MM.1S (cell line): ENCODE measurements around the gene SEL1L3.

Experiments used
- DNase-seq: peaks from one replicate; pipeline ENCODE4 v3.0.0-alpha.2; 2015
- H2AFZ ChIP-seq: fragments of 300-600 bp; sonication (generic); 2 replicates; pipeline ENCODE4 v1.6.0; 2016; ENCODE audit warnings: antibody characterized with exemption, low read length
- H3F3A ChIP-seq: fragments of 300-600 bp; sonication (generic); 2 replicates; pipeline ENCODE4 v1.6.1; 2016; ENCODE audit warnings: mild to moderate bottlenecking, antibody characterized with exemption, low read length, moderate library complexity, mixed read lengths; ENCODE audit not compliant: insufficient read depth
- H3K27ac ChIP-seq: fragments of 300-600 bp; sonication (generic); 2 replicates; pipeline ENCODE4 v1.5.1; 2016; ENCODE audit warnings: mild to moderate bottlenecking, low read length
- H3K27me3 ChIP-seq: fragments of 300-600 bp; sonication (generic); replicated peaks from 2 replicates; pipeline ENCODE4 v1.6.0; 2016; ENCODE audit warnings: low read length; ENCODE audit not compliant: insufficient read depth
- H3K36me3 ChIP-seq: fragments of 300-600 bp; sonication (generic); replicated peaks from 2 replicates; pipeline ENCODE4 v1.6.1; 2016; ENCODE audit warnings: mild to moderate bottlenecking, low read length, mixed read lengths; ENCODE audit not compliant: insufficient read depth
- H3K4me1 ChIP-seq: fragments of 300-600 bp; sonication (generic); 2 replicates; pipeline ENCODE4 v1.6.1; 2016; ENCODE audit warnings: low read length, mixed read lengths
- H3K4me2 ChIP-seq: fragments of 300-600 bp; sonication (generic); 2 replicates; pipeline ENCODE4 v1.6.0; 2016; ENCODE audit warnings: low read depth, low read length
- H3K4me3 ChIP-seq: fragments of 300-600 bp; sonication (generic); 2 replicates; pipeline ENCODE4 v1.5.1; 2016; ENCODE audit warnings: low read length, mixed read lengths
- H3K79me2 ChIP-seq: fragments of 300-600 bp; sonication (generic); 2 replicates; pipeline ENCODE4 v1.6.1; 2016; ENCODE audit warnings: mixed run types, low read length, mixed read lengths
- H3K9ac ChIP-seq: fragments of 300-600 bp; sonication (generic); 2 replicates; pipeline ENCODE4 v1.6.1; 2016; ENCODE audit warnings: low read length, mixed read lengths
- H3K9me2 ChIP-seq: fragments of 300-600 bp; sonication (generic); replicated peaks from 2 replicates; pipeline ENCODE4 v1.6.1; 2016; ENCODE audit warnings: mild to moderate bottlenecking, low read length, mixed read lengths; ENCODE audit not compliant: insufficient read depth
- H3K9me3 ChIP-seq: fragments of 300-600 bp; sonication (generic); replicated peaks from 2 replicates; pipeline ENCODE4 v1.6.1; 2016; ENCODE audit warnings: mild to moderate bottlenecking, low read length, mixed read lengths; ENCODE audit not compliant: insufficient read depth
- H4K20me1 ChIP-seq: fragments of 300-600 bp; sonication (generic); 2 replicates; pipeline ENCODE4 v1.6.1; 2016; ENCODE audit warnings: mild to moderate bottlenecking, low read length, moderate library complexity, mixed read lengths; ENCODE audit not compliant: insufficient read depth
- CTCF ChIP-seq: fragments of 300-600 bp; sonication (generic); IDR thresholded peaks from 2 replicates; pipeline ENCODE4 v1.5.1; 2016; ENCODE audit warnings: antibody characterized with exemption, low read length, mixed read lengths
- EZH2 ChIP-seq: fragments of 300-600 bp; sonication (generic); optimal IDR thresholded peaks from 2 replicates; pipeline ENCODE3; 2017; ENCODE audit warnings: low read depth, mild to moderate bottlenecking, antibody characterized with exemption, low read length, mixed read lengths
- EZH2phosphoT487 ChIP-seq: fragments of 300-600 bp; sonication (generic); IDR thresholded peaks from 2 replicates; pipeline ENCODE4 v1.6.1; 2018; ENCODE audit warnings: antibody characterized with exemption, low read length

SEL1L3 gene

GRCh38 chr4:25815586-25815985 is 47.2 kb downstream of the SEL1L3 start:
- H3K27me3 ChIP-seq: no peaks in the 10 kb centered on the region
- H3K9me2 ChIP-seq: no peaks in the 10 kb centered on the region
- no peaks in the 10 kb centered on the region for H3F3A ChIP-seq
- DNase-seq: no peak
- no peaks in the 10 kb centered on the region for H4K20me1 ChIP-seq
- H2AFZ ChIP-seq: no peak overlapping the region
- no peak overlapping the region for H3K4me2 ChIP-seq
- no peaks in the 10 kb centered on the region for H3K9me3 ChIP-seq
- no peaks in the 10 kb centered on the region for H3K79me2 ChIP-seq
- no peak overlapping the region for H3K9ac ChIP-seq
- no peak overlapping the region for H3K27ac ChIP-seq
- no peaks in the 10 kb centered on the region for H3K36me3 ChIP-seq
- no peak overlapping the region for H3K4me3 ChIP-seq
- H3K4me1 ChIP-seq: no peaks in the 10 kb centered on the region
- no peak for TF ChIP-seq EZH2
- TF ChIP-seq EZH2phosphoT487: no peak
- no peak for TF ChIP-seq CTCF

- H3K27me3 ChIP-seq: no peaks in the 10 kb centered on the region
- no peaks in the 10 kb centered on the region for H4K20me1 ChIP-seq
- H3K79me2 ChIP-seq: no peaks in the 10 kb centered on the region
- no peak overlapping the region for H3K27ac ChIP-seq
- no peaks in the 10 kb centered on the region for H3K9me2 ChIP-seq
- H3K4me1 ChIP-seq: no peaks in the 10 kb centered on the region
- H3K4me3 ChIP-seq: no peak overlapping the region
- H3K4me2 ChIP-seq: no peak overlapping the region
- H2AFZ ChIP-seq: no peak overlapping the region
- H3F3A ChIP-seq: no peaks in the 10 kb centered on the region
- DNase-seq: no peak
- H3K9ac ChIP-seq: no peak overlapping the region
- no peaks in the 10 kb centered on the region for H3K9me3 ChIP-seq
- no peaks in the 10 kb centered on the region for H3K36me3 ChIP-seq
- TF ChIP-seq EZH2phosphoT487 (no peak), CTCF (no peak), EZH2 (no peak)
Measured at GRCh38 chr4:25814301-25815136, 48.3 kb downstream of the SEL1L3 start.

GRCh38 chr4:25813448-25814106 is 49.2 kb downstream of the SEL1L3 start:
- no peak overlapping the region for H3K4me2 ChIP-seq
- H3K36me3 ChIP-seq: no peaks in the 10 kb centered on the region
- H3K4me3 ChIP-seq: no peak overlapping the region
- H3K9me2 ChIP-seq: no peaks in the 10 kb centered on the region
- H3K27ac ChIP-seq: no peak overlapping the region
- no peaks in the 10 kb centered on the region for H3K27me3 ChIP-seq
- TF ChIP-seq CTCF: no peak
- TF ChIP-seq EZH2phosphoT487: no peak
- no peak for TF ChIP-seq EZH2
- H3K9ac ChIP-seq: no peak overlapping the region
- no peaks in the 10 kb centered on the region for H3K9me3 ChIP-seq
- no peaks in the 10 kb centered on the region for H3K79me2 ChIP-seq
- no peak for DNase-seq
- H4K20me1 ChIP-seq: no peaks in the 10 kb centered on the region
- no peaks in the 10 kb centered on the region for H3K4me1 ChIP-seq
- H2AFZ ChIP-seq: no peak overlapping the region
- H3F3A ChIP-seq: no peaks in the 10 kb centered on the region
